AG04449 (cell line): ENCODE data around the gene NCLN.

Source experiments
- CTCF ChIA-PET: fragments of 350-600 bp; formaldehyde crosslinking; extraction: SDS; loops from one replicate; lab custom pipeline; 2021; ENCODE audit warnings: antibody characterized with exemption; lab: Yijun Ruan, JAX
- POLR2A ChIA-PET: fragments of 400-600, 350-600 bp; formaldehyde crosslinking; extraction: SDS; loops from one replicate; lab custom pipeline; 2020; ENCODE audit warnings: antibody characterized with exemption, inconsistent platforms; lab: Yijun Ruan, JAX
- DNase-seq: peaks from one replicate; pipeline ENCODE4 v3.0.0-alpha.2; 2010; ENCODE audit warnings: low read depth, low spot score
- H3K4me3 ChIP-seq: 2 replicates; pipeline ENCODE4 v1.5.1; 2011; ENCODE audit warnings: low read depth, mild to moderate bottlenecking, control low read depth, low read length
- TF ChIP-seq, protein P1 (sequence below): IDR thresholded peaks from one replicate; pipeline ENCODE4 v1.5.1; 2011; ENCODE audit warnings: mild to moderate bottlenecking, moderate library complexity, low read length, control low read depth, inconsistent platforms; ENCODE audit not compliant: insufficient read depth; ENCODE audit errors: missing control alignments

NCLN gene

GRCh38 chr19:3253270-3253669, 67.5 kb downstream of the NCLN start:
- no peak overlapping the region for H3K4me3 ChIP-seq
- TF ChIP-seq, protein P1, sequence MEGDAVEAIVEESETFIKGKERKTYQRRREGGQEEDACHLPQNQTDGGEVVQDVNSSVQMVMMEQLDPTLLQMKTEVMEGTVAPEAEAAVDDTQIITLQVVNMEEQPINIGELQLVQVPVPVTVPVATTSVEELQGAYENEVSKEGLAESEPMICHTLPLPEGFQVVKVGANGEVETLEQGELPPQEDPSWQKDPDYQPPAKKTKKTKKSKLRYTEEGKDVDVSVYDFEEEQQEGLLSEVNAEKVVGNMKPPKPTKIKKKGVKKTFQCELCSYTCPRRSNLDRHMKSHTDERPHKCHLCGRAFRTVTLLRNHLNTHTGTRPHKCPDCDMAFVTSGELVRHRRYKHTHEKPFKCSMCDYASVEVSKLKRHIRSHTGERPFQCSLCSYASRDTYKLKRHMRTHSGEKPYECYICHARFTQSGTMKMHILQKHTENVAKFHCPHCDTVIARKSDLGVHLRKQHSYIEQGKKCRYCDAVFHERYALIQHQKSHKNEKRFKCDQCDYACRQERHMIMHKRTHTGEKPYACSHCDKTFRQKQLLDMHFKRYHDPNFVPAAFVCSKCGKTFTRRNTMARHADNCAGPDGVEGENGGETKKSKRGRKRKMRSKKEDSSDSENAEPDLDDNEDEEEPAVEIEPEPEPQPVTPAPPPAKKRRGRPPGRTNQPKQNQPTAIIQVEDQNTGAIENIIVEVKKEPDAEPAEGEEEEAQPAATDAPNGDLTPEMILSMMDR = no peak
- ChIA-PET CTCF (interaction anchor here (1.1 kb wide), 2 partner anchors 21 to 42 kb away, joined by 3 to 6 read pairs; no protein-coding TSS in a partner anchor), POLR2A (no interaction called here)
- DNase-seq = no peak

DNA sequence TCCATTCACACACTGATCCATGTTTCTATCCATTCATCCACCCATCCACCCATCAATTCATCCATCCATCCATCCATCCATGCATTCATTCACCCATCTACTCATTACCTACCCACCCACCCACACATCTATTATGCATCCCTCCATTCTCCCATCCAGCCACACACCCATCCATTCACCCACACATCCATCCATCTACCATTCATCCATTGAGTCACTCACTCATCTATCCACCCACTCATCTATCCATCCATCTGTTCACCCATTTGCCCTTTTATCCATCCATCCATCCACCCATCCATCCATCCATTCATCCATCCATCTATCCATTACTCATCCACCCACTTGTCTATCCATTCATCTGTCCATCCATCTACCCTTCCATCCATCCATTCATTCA, 68.8 kb downstream of the NCLN start:
- CTCF ChIA-PET = no interaction called here
- POLR2A ChIA-PET = no interaction called here
- DNase-seq = no peak
- H3K4me3 ChIP-seq = no peak overlapping the region
- TF ChIP-seq, protein P1 = no peak

DNA sequence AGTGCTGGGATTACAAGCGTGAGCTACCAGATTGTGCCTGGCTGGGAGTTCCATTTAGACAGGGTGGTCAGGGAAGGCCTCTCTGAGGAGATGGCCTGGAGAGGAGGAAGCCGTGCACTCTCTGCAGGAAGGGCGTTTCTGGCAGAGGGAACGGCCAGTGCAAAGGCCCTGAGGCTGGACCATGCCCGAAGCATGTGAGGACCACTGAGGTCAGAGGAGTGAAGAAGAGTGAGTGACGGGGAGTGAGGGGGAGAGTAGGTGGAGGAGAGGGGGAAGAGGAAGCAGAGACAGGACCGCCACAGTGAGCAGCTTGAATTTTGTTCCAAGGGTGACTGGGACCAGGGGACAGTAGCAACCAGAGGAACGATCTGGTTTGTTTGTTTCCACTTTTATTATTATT, 71.3 kb downstream of the NCLN start:
- ChIA-PET CTCF (interaction anchor here (1.1 to 1.4 kb wide), 2 partner anchors 27 to 48 kb away, joined by 3 read pairs; no protein-coding TSS in a partner anchor), POLR2A (no interaction called here)
- TF ChIP-seq, protein P1 = no peak
- H3K4me3 ChIP-seq = no peak overlapping the region
- DNase-seq = no peak
